Measurements from ENCODE around the gene ZNF511. TPM values are rescaled to one million over a fixed set of nuclear protein-coding genes. Genes with fewer than 3 reads are reported as not detected.
"Not testable (repeated sequence)": the region's sequence is repeated elsewhere in the genome, so short reads cannot be mapped to it uniquely, and the experiment has no call there.

Gene ZNF511
- total and polyA plus RNA-seq, 2 experiments from 2014 or later, result 53.7 to 150 TPM

- no peaks in the 10 kb centered on the region for H3K4me1 ChIP-seq (ENCODE audit: low read depth)
- H3K36me3 ChIP-seq, result no peaks in the 10 kb centered on the region
- peak; percentile 78 for TF ChIP-seq CTCF (IDR thresholded peaks at IDR 0.05; ENCODE audit: low read depth, low read length)
- peak overlapping the region; percentile 24 for H3K4me3 ChIP-seq
- no peaks in the 10 kb centered on the region for H3K9me3 ChIP-seq (ENCODE audit: low read depth)
- H3K27ac ChIP-seq, result no peak overlapping the region
- DNase-seq (ENCODE audit: low read depth in 1 of 2, low spot score in 1 of 2), result peak; percentile 65 to 87
- H3K27me3 ChIP-seq, result no peaks in the 10 kb centered on the region
Observed at GRCh38 chr10:133318494-133319127, 9.9 kb downstream of the ZNF511 start.

DNA sequence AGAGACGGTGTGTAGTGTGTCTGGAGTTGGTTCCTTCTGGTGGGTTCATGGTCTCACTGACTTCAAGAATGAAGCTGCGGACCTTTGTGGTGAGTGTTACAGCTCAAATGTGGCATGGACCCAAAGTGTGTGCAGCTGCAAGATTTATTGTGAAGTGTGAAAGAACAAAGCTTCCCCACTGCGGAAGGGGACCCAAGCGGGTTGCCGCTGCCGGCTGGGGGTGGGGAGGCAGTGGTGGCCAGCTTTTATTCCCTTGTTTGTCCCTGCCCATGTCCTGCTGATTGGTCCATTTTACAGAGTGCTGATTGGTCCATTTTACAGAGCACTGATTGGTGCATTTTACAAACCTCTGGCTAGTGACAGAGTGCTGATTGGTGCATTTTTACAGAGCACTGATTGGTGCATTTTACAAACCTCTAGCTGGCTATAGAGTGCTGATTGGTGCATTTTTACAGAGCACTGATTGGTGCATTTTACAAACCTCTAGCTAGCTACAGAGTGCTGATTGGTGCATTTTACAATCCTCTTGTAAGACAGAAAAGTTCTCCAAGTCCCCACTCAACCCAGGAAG, 12.2 kb downstream of the ZNF511 start:
- H3K27ac ChIP-seq; H3K36me3 ChIP-seq; DNase-seq (ENCODE audit: low read depth in 1 of 2, low spot score in 1 of 2); H3K9me3 ChIP-seq (ENCODE audit: low read depth); H3K4me1 ChIP-seq (ENCODE audit: low read depth); H3K4me3 ChIP-seq: not testable (repeated sequence)
- peaks cover 12% of the 10 kb centered on the region for H3K27me3 ChIP-seq

DNA sequence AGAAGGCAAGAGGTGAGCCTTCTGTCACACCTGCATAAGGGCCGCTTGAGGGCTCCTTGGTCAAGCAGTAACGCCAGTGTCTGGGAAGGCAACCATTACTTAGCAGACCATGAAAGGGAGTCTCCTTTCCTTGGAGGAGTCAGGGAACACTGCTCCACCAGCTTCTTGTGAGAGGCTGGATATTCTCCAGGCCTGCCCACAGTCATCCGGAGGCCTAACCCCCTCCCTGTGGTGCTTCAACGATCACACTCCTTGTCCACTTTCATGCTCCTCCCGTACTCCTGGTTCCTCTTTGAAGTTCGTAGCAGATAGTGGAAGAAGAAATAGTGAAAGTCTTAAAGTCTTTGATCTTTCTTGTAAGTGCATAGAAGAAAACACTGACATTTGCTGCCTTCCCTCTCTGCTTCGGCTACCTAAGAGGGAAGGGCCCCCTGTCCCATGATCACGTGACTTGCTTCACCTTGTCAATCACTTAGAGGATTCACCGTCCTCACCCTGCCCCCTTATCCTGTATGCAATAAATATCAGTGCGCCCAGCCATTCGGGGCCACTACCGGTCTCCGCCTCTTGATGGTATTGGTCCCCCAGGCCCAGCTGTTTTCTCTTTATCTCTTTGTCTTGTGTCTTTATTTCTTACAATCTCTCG, 13.5 kb downstream of the ZNF511 start:
- H3K27ac ChIP-seq; H3K36me3 ChIP-seq; H3K9me3 ChIP-seq (ENCODE audit: low read depth); H3K4me1 ChIP-seq (ENCODE audit: low read depth); DNase-seq (ENCODE audit: low read depth in 1 of 2, low spot score in 1 of 2); H3K4me3 ChIP-seq: not testable (repeated sequence)
- peaks cover 25% of the 10 kb centered on the region for H3K27me3 ChIP-seq

- Histone ChIP-seq H3K27me3 (peaks cover 46% of the 10 kb centered on the region), H3K9me3 (ENCODE audit: low read depth) (no peaks in the 10 kb centered on the region), H3K4me1 (ENCODE audit: low read depth) (peaks cover 2% of the 10 kb centered on the region), H3K27ac (no peak overlapping the region), H3K4me3 (peak overlapping the region; percentile 15), H3K36me3 (no peaks in the 10 kb centered on the region)
- DNase-seq (ENCODE audit: low read depth in 1 of 2, low spot score in 1 of 2), result peak; percentile 59 to 81
- TF ChIP-seq CTCF (IDR thresholded peaks at IDR 0.05; ENCODE audit: low read depth, low read length), result no peak
Observed at GRCh38 chr10:133324198-133324792, 15.6 kb downstream of the ZNF511 start.

GRCh38 chr10:133324857-133325260, 16.1 kb downstream of the ZNF511 start:
- Histone ChIP-seq H3K36me3 (no peaks in the 10 kb centered on the region), H3K9me3 (ENCODE audit: low read depth) (no peaks in the 10 kb centered on the region), H3K4me1 (ENCODE audit: low read depth) (peaks cover 2% of the 10 kb centered on the region), H3K4me3 (no peak overlapping the region), H3K27me3 (peaks cover 50% of the 10 kb centered on the region), H3K27ac (no peak overlapping the region)
- no peak for TF ChIP-seq CTCF (IDR thresholded peaks at IDR 0.05; ENCODE audit: low read depth, low read length)
- no peak for DNase-seq (ENCODE audit: low read depth in 1 of 2, low spot score in 1 of 2)

- Histone ChIP-seq H3K27me3 (peaks cover 50% of the 10 kb centered on the region), H3K27ac (no peak overlapping the region), H3K4me1 (ENCODE audit: low read depth) (peaks cover 2% of the 10 kb centered on the region), H3K9me3 (ENCODE audit: low read depth) (no peaks in the 10 kb centered on the region), H3K4me3 (peak overlapping the region; percentile 28), H3K36me3 (no peaks in the 10 kb centered on the region)
- DNase-seq (ENCODE audit: low read depth in 1 of 2, low spot score in 1 of 2), result peak in 1 of 2 donors; percentile 43
- no peak for TF ChIP-seq CTCF (IDR thresholded peaks at IDR 0.05; ENCODE audit: low read depth, low read length)
Observed at GRCh38 chr10:133325440-133326222, 16.9 kb downstream of the ZNF511 start.

Measured in cardiac muscle cell (in vitro differentiated cells and primary cell).